ENCODE results near the gene DLG5.

DLG5 gene

DNA sequence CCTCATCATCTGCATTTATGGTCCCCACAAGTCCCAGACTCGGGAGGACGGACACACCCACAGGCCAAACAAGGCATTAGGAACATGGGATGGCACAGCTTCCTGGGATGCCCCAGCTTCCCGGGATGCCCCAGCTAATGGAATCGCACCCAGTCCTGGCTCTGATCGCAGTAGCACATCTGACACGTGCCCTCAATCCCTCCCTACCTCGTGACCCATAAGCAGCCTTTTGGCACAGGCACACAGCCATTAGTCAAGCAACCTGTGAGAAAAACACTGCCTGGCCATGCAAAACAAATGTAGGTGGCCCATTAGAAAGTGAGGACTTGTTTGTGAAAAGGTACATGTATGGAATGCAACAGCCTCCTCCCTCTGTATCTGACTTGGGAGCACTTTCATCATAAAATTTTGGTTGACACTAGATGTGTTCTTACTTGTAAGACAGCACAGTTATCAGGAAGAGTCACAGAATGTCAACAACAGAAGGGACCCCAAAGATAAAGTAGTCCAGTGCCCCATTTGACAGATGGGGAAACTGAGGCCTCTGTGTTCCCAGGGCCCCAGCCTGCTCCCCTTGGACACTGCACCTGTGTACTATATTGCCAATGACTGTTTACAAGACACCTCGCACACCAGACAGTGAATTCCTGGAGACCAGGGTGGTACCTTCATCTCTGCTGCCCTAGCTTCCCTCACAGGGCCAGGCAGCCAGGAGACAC lies 34.4 kb downstream of the DLG5 start:
- DNase-seq: no peak

DNA sequence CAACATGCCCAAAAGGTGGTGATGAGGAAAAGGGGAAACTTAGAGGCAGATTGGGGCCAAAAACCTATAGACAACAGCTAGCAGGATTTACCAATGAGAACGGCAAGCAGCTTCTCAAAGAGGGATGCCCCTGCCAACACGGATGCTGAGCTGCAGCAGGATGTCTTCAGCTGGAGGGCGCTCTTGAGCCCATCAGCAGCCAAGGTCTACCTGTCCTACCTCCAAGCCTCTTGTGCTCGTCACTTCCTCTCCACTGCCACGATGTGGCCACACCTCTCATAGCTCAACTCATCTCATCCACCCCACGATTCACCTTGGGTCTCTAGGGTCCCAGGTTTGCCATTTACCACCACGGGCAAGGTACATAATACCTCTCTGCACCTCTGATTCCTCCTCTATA lies 36.5 kb downstream of the DLG5 start:
- DNase-seq: no peak

DNA sequence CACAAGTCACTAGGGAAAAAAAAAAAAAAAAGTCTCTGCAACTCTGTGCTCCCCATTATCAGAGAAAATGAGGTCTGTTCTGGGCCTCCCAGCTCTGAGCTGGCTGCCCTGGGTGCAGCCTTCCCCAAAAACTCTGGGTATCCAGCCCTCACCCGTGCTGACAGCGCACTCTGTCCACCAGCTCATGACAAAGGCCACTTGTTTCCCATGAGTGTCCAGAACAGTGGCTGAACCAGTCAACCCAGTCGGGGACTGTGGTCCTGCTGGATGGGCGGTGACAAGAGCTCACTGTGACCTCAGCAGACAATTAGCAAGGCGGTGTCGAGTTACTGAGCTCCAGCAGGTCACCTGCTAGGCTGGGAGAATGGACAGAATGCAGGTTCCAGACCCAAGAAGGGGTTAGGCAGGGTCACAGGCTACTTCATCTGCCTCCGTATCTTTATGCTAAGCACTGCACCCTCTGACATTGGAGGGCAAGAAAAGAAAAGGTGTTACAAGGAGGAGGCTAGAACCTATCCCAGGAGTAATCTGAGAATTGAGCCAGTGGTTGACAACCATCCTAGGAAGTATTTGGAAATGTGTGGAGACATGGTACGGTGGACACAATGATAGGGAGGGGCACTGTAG lies 37.2 kb downstream of the DLG5 start:
- no peak for DNase-seq

DNA sequence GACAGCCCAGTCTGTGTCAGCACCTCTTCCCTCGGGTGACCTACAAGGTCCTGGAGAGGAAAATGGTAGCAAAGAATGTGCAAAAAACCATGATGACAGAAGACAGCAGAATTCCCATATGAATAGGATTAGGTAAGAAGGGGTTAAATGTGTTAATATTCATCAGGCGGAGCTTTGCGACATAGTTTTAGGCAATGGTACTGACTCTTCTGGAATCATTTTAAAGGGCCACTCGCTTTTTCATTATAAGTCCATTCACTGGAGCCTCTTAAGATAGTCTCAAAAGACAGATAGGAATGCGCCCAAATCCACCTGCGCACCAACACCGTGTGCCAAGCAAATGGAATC lies 38.2 kb downstream of the DLG5 start:
- DNase-seq: no peak

DNA sequence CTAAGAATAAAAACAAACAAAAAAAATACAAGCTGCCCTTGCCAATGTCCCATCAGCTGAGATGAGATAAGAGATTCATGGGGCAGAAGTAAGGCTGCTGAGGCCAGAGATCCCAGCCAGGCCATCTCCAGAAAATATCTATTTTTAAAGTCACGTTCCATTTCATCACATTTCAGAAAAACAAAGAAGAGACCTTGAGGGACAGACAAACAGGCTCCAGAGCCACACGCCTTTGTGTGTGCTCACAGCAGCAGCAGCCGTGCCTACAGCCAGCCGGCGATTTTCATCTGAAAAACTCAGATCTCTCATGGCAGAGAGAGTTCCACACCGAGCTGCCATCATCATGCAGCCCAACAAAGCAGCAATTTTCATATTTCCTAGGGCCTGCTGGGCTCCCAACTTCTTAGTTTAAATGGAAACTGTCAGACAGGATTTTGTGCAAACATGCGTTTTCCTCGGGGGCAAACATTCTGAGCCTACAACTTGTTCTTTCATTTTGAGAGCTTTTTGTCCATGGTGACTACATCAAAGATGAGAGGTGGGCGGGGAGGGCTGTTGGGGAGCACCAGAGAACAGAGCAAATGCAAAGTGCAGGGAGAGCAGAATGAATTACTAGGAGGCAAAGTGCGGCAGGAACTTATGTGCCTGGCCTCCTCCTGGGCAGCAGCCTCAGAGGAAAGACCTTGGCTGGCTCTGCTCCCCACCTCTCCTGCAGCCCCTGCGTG lies 38.8 kb downstream of the DLG5 start:
- DNase-seq: no peak

DNA sequence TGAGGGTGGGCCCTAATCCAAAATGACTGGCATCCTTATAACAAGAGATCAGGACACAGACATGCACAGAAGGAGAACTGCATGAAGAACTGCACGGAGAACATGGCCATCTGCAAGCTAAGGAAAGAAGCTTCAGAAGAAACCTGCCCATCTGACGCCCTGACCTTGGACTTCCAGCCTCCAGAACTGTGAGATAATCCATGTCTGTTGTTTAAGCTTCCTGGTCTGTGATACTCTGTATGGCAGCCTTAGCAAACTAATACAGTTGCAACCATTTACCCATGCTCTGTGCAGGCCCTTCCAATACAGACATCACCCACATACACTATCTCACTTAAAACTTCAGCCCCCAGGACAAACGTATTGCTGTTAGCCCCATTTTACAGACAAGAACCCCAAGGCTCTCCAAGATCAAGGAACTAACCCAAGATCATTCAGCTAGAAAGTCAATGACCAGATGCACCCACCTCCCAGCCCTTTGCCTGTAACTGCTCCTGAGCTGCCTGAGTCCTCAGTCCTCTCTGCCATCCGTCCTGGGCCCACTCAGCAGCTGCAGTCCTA lies 39.7 kb downstream of the DLG5 start:
- DNase-seq: no peak

DNA sequence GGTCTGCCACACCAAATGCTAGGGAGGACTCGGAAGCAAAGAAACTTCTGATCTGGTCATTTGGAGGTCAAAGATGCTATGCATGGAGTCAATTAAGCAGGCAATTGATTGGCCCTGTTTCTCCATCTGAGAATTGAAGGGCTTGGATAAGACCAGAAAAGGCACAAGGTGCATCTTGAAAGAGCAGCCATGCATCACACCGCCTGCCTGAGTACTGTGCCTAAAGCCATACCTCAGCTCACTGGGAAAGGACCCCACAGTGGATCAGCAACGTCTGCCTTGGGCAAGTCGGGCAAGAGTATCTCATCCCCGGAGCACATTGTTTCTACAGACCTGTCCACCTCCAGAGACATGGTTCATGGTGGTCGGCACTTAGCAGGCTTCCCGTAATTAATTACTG lies 42.4 kb downstream of the DLG5 start:
- no peak for DNase-seq

DNA sequence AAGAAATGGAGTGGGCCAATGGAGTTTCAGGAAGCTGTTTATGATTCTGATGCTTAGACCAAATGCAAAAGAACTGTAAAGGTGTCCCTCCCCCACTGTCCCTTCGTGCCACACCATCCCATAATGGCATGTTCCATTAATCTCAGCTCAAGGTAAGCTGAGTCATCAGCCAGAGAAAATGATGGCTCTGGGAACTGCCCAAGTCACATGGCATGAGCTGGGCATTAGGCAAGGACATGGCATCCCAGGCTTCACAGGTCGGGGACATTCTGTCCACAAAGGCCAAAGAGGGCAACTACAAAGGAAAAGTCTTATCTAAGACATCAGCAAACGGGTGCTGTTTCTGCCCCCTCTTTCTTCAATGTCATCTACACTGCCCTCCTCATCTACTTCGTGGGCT lies 44.9 kb downstream of the DLG5 start:
- no peak for DNase-seq

DNA sequence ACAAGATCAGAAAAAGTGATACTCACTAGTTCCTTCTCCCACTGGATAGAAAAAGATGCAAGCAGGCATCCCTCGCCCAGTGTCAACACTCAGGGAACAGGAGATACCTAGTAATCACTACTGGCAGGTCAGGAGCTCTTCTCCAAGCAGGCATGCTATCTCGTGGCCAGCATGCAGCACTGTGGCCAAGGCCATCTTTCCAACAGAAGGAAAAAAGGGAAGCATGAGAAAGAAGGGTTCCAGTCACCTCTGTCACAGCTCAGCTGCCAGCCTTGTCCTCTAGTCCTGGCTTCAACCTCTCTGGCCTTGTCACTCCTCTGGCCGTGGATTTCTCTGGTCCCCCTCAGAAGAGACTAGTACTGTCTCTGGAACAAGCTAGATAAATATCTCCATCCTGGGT lies 45.3 kb downstream of the DLG5 start:
- no peak for DNase-seq

DNA sequence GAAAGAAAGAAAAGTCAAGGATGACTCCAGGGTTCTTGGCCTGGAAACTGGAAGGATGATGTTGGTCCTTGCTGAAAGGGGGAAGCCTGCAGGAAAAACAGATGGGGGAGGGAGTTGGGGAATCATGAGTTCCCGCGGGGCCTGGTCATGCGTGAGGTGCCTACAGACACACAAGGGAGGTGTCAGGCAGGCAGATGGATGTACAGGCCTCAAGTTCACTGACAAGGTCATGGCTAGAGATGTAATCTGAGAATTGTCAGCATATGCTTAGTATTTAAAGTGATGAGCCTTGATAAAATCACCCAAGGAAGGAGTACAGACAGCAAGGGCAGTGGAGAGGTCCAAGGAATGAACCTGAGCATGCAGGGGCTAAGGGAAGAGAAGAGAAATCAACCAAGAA lies 46.8 kb downstream of the DLG5 start:
- DNase-seq: no peak

DNA sequence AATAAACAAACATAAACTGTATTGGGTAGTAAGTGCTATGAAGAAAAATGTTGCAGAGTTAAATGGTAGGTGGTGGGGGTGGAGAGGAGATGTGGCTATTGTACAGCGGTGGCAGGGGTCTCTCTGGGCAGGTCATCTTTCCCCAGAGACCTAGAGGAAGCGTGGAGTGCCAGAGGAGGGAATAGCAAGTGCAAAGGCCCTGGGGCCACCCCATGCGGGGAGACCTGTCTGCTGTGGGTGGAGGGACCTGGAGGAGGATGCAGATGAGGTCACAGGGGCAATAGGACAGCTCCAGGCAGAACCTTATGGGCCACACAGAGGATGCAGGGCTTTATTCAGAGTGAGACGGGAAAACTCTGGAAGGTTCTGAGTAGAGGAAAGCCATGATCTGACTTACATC lies 47.5 kb downstream of the DLG5 start:
- no peak for DNase-seq

DNA sequence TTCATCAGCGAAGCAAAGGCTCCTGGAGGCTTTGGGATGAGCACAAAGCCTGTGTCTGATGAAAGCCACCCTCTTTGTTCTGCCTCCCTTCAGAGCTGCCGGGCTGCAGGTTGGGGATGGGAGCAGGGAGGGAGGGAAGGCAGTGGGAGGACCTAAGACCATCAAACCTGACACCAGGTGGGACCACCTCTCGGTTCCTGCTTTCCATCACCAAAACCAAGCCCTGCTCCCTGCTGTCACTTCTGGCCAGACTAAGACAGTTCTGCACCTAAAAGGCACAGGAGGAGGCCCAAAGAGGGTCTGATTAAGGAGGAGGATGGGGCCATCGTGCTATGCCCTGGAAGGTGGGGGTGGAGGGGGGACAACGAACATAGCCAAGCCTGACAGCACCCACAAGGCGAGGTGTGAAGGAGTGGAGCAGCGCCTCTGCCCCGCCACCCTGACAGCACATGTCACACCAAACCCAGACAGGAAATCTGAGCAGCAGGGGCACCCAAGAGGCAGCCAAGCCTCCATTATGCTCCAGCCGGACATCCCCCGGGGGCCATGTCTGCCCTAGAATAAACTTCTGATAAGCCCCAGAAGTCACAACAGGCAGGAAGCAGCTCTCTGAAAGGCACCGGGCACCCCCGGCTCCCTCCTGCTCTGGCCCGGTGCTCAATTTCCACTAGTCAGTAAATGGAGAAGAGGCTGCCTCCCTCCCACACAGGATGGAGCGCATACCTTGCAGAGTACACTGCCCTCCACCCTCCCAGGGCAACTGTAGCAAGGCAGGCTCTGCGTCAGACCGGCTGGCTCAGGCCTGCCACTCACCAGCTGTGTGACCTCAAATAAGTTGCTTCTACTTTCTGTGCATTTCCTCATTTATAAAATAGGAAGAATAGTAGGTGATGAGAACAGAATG lies 48.9 kb downstream of the DLG5 start:
- peak; percentile 46 for DNase-seq

DNA sequence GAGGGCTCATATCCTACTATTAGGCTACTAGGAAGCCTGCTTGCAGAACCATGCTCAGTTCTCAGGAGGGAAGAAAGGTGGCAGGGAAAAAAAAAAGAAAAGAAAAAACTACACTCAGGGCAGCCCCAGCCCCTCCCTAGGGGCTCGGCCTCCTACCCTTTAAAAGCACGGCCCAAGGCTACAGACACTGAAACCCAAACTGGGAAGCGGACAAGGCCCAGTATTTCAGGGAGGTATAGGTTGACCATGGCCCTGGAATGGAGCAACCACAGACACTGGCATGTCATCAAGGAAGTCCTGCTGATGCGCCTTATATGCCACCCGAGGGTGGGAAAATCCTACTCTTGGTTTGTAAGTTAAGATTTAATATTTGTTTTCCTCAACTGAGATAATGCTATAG lies 50.8 kb downstream of the DLG5 start:
- DNase-seq: no peak

DNA sequence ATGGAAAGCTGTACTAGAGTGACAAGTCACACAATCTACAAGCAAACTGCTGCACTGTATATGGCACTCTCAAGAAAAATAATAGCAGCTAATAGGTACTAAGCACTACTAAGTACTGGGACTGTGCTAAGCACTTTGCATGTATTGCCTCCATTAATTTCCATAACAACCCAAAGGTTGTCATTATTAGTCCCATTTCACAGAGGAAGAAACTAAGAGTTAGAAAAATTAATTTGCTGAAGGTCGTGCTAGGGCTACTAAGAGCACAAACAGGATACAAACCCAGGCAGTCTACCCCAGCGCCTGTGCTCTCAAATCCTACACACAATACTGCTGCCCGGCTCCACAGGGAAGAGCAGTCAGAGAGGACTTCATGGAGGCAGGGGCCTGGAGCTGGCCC lies 51.7 kb downstream of the DLG5 start:
- no peak for DNase-seq

DNA sequence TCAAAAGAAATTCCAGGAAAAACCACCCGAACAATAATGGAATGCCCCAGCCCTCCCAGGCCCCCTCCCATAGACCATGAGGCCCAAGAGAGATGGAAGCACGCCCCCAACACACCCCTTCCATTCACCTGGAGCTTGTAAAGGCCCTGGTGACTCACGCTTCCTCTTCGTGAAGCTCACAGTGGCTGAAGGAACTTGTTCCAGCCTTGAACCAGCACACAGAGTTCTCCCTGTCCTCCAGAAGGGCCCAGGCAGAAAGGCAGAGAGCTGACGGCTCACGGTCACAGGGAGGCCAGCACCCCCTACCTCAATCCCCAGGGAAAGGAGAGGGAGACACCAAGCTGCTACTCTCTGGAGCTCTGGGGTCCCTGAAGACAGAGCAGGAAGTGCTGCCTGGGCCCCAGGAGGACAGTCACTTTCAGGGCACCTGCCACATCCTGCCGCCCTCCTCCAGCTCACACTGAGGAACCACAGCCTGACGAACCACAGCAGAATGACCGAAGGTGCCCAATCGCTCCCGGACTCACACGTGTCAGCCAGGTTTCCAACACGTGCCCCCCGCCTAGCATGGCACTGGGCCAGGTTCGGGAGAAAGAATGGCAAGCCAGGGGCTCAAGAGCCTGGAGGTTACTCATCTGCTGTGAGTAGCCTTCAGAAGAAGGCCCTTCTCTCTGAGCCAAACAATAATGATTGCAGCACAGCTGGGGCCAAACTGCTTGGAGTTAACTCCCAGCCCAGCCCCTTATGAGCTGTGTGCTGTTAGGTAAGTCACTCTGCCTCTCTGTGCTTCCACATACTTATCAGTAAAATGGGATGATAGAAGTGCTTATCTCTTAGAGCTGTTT lies 52.8 kb downstream of the DLG5 start:
- DNase-seq: peak; percentile 54

DNA sequence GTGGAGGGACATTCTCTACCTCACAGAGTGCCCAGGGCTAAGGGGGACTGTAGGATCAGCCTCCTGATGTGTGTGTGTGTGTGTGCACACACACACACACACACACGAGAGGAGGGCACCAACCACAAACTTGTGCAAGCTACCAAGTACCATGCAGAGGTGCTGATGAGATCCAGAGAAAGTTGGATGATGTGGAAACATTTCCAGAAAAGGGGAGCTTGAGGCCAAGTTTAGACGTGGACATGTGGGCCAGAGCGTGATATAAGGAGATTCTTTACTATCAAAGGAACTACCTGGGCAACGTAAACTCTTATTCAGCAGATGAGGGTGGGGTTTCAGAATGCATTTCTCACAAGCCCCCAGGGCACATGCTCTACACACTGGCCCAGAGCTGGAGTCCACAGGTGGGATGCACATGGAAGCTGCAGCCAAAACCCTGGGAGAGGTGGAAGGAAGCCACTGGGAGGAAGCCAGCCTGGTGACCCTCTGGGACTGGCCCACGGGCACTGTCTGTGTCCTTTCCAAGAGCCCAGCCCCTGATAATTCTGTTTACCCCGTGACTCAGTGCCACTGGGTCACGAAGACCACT lies 53.5 kb downstream of the DLG5 start:
- DNase-seq: no peak

DNA sequence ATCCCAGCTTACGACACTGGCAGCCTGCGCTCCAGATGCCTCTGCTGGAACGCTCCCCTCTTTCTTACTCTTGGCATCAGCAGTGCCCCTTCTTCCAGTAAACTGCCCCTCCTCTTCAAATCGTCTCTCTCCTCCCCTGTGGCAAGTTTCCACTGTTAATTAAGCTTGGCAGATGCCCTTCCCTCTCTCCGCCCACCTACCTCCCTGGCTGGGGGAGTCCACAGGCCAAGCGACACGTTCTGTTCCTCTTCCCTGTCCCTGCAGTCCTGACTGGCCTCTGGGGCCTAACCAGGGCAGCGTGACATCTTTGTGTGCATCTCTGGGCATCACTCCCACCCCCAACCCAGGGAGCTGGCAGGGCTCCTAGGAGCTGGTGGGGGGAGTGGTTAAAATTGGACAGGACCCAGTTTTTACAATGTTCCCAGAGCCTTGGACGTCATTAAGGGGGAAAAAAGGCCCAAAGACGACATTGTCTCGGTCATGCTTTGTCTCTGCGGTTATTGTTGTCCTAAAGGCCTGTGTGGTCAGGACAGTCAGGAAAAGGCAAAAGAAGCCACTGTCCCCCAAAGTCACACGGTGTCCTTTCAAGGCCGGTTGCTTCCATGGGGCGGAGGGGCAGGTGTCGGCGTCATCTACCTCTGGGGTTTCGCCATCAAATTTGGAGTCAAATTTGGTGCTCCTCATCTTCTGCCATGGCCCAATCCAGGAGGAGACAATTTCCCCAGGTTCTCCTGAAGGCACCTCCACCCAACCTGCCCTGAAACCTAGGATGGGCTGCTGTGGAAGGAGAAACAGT lies 54.2 kb downstream of the DLG5 start:
- peak; percentile 39 for DNase-seq

DNA sequence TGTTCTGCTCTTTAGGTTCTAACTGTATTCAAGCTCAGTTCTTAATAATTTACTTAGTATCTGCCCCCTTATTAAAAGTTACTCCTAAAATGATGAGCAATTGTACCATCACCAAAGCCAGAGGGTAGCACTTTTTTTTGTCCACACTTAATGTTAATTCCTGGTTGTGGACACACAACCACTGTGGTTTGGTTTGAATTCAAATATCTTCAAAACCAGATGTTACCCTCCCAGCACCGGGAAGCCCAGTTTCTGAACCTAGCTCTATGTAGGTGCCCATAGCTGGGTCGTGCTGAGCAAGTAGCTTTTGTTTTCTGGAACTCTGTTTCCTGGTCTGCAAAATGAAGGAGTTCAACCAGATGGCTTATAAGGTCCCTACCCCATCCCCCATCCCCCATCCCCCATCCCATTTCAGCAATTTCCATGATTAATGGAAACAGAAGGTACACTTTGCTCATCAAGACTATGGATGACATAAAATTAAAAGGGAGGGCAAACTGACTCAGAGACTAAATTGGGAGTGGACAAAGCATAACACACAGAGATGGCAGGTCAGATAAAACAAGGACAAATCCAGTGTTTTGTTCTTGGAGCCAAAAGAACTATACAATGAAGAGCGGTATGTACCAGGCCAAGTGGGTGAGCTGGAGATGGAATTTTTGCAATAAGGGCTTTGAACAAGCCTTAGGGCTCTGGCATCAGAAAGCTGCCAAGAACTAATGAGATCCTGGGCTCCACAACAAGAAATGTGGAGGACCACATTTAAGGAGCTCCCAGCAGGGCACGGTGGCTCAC lies 56.7 kb downstream of the DLG5 start:
- DNase-seq: no peak

DNA sequence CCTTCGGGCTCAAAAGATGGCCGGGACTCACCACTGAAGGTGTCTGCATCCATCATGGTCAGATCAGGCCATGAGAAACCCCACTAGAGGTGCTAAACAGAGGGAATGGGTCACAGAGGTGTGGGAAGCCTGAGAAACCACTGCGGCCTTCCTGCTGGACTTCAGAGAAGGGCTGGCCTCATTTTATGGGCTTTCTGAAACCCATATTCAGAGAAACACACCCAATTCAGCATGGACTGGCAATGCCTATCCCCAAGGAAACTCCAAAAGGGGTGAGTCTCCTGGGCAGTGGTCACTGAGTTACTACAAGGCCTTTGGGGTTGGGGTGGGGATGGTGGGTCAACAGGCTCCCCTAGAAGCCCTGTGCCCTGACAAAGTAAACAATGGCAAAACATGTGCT lies 58.0 kb downstream of the DLG5 start:
- DNase-seq: no peak
